Lower leg skin (tissue), 3 donors: ENCODE results near the gene TUBAL3.

Experiments used
- POLR2A ChIP-seq, 2 donors: fragments of 450-650 bp; IDR thresholded peaks; one replicate each; pipeline ENCODE4 v1.6.1; 2016 to 2017; ENCODE audit warnings: antibody characterized with exemption in 2 of 2, mild to moderate bottlenecking in 1 of 2, moderate library complexity in 1 of 2
- TF ChIP-seq, protein P1 (sequence below), 3 donors: fragments of 450-650 bp; IDR thresholded peaks; one replicate each; pipeline ENCODE4 v1.5.1; 2016; ENCODE audit warnings: antibody characterized with exemption in 3 of 3, mild to moderate bottlenecking in 3 of 3, moderate library complexity in 2 of 3

DNA sequence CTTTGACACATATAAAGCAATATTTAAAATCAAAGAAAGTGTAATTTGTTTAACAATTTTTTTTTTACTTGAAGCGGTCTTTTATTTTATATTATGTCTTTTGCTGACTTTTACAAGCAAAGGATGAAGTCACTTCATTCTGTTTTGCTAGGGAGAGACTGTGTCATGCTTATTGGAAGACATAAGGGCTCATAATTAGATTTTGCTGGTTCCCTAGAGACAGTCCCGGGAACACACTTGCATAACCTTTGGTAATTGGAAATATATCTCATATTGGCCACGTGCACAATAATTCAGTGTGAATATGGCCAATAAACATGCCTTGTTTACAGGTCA lies 7.3 kb upstream of the TUBAL3 start:
- TF ChIP-seq, protein P1, sequence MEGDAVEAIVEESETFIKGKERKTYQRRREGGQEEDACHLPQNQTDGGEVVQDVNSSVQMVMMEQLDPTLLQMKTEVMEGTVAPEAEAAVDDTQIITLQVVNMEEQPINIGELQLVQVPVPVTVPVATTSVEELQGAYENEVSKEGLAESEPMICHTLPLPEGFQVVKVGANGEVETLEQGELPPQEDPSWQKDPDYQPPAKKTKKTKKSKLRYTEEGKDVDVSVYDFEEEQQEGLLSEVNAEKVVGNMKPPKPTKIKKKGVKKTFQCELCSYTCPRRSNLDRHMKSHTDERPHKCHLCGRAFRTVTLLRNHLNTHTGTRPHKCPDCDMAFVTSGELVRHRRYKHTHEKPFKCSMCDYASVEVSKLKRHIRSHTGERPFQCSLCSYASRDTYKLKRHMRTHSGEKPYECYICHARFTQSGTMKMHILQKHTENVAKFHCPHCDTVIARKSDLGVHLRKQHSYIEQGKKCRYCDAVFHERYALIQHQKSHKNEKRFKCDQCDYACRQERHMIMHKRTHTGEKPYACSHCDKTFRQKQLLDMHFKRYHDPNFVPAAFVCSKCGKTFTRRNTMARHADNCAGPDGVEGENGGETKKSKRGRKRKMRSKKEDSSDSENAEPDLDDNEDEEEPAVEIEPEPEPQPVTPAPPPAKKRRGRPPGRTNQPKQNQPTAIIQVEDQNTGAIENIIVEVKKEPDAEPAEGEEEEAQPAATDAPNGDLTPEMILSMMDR (IDR thresholded peaks at IDR 0.05): no peak
- no peak for TF ChIP-seq POLR2A (IDR thresholded peaks at IDR 0.05)
